Erythroblast (primary cell): ENCODE results near the gene FRYL.

Experiments
- GATA1 ChIP-seq: IDR thresholded peaks from 2 replicates; pipeline ENCODE4 v1.6.1; 2011; ENCODE audit warnings: low read depth, mild to moderate bottlenecking, control low read depth, low read length, moderate library complexity
- POLR2A ChIP-seq: IDR thresholded peaks from 2 replicates; pipeline ENCODE4 v1.6.1; 2011; ENCODE audit warnings: mild to moderate bottlenecking, low read length

DNA sequence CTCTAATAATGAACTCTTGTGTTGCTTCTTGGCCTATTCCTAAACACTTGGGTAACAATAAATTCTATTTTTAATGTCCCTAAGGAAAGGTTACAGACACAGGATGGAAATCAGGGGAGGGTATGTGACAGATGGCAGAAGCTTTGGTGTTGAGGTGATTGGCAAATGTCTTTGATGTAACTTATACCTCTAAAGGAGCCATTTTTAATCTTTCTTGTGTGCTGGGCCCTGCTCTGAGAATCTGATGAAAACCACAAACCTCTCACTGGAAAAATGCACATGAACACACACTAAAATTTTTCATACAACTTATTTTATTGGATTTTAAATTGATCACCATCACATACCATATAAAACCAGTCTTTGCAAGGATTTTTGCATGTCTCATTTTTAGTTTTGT, 17.7 kb downstream of the FRYL start:
- TF ChIP-seq POLR2A (no peak), GATA1 (no peak)
